ENCODE results near the gene INMT.

Gene INMT

GRCh38 chr7:30729642-30730041, 22.3 kb upstream of the INMT start:
- DNase-seq = no peak

DNA sequence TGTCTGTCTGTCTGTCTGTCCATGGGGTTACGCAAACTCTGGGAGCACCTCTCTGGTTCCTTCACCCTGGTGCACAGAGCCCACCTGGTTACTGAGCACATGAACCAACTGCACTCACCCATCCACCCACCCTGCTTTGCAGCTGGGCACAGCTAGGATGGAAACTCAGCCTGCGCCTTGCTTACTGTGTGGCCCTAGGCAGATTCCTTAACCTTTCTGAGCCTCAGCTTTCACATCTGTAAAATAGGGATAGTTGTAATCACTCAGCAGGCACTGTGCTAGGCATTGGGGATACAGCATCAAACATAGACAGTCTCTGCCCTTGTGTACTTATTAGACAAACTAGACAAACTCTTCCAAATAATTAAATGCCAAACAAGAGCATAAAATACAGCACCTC, 21.8 kb upstream of the INMT start:
- no peak for DNase-seq

DNA sequence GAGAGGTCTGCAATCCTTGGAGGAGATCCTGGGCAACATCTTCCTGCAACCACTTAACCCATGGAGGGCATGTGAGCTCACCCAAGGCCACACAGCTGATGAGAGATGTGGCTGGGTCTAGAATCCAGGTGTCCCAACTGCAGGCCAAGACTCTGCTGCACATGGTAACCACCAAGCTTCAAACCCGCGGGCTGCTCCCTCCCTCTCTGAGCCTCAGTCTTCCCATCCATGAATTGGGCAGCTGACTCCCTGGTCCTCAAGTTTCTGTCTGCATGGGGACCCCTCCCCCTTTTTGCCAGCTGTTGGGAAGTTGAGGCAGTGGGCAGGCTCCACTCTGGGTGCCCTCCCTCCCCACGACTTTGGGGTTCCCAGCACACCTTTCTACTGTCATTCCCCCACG, 20.9 kb upstream of the INMT start:
- no peak for DNase-seq

DNA sequence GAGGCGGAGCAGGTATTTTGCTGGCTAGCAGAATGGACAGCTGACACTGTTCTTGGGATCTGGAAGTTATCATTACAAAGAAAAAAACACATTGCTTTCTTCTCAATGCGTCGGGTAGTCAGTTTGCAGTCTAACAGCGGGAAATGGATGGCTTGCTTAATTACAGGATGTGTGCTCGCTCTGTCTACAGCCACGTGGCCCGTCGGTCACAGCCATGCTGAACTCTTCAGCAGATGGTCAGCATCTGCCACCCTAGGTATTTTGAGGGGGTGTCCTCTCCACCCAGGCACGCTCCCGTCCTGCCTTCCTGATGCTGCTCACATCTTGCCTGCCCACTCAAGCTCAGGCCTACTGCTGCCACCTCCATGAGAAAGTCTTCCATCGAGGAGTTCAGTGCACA, 20.4 kb upstream of the INMT start:
- DNase-seq = no peak

GRCh38 chr7:30732606-30733005, 19.3 kb upstream of the INMT start:
- DNase-seq = no peak

GRCh38 chr7:30733216-30733615, 18.7 kb upstream of the INMT start:
- DNase-seq = no peak

DNA sequence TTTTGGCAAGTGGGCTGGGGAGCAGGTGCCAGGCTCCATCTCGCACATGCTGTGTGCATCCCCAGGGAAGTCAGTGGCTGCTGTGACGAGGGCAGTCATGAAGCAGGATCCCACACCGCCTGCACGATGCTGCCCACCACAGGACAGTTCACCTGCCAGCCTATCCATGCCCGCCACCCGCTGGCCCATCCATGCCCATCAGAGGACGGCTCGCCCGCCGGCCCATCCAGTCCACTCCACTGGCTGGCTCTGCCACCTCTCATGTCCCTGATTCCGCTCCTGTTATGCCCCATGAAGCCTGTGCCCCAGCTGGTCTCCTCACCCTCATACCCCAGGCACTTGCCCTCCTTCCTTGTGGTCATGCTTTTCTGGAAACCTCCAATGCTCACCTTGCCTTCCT, 18.2 kb upstream of the INMT start:
- DNase-seq = no peak

- DNase-seq = no peak
These were observed 17.4 kb upstream of the INMT start for GRCh38 chr7:30734497-30734896.

DNA sequence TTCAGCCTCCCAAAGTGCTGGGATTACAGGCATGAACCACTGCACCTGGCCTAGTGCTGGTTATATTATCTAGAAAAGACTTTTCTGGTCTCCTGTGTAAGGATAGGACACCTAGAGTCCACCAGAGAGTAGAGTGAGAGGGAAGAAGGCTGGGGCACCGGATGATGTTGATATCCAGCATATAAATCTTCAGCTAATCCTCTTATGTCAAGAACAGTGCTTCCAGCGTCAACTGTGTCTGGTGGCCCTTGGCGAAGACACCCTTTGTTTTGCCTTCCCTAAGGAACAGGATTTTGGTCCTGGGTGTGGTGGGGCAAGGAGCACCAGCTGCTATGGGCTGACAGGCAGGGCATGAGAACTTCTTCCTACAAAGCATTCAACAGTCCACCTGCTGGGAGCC, 16.3 kb upstream of the INMT start:
- no peak for DNase-seq

DNA sequence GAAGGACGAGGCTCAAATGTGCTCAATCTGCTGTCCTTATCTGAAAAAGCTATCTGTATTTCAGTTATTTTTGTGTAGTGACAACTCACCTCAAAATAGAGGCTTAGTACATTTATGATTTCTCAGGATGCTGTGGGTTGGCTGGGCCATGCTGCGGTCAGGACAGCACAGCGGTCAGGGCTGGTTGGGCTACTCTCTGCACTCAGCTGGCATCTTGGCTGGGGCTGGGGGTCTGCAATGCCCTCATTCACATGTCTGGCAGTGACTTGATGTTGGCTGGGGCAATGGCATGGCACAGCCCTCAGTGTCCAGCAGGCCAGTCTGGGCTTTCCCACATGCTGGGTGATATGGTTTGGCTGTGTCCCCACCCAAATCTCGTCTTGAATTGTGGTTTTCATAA, 15.6 kb upstream of the INMT start:
- no peak for DNase-seq

- no peak for DNase-seq
These were observed 13.7 kb upstream of the INMT start for GRCh38 chr7:30738026-30738915.

DNA sequence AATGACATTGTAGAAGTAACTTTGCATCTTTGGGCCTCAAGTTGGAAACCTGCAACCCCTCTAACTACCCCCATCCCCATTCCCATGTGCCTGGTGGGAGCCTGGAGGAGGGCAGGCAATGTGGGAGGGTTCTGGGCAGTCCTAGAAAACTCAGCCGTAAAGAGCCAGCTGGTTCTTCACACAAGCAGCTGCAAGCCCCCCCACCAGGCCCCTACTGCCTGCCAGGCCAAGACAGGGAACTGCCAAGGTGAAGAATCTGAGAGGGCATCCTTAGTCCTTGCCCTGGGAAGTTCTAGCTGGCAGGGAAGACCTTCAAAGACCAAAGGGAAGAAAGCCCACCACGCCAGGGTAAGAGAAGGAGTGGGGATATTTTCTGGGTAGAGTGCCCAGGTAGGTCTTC, 12.2 kb upstream of the INMT start:
- DNase-seq = no peak

- DNase-seq = peak; percentile 51
These were observed 11.3 kb upstream of the INMT start for GRCh38 chr7:30740417-30741181.

DNA sequence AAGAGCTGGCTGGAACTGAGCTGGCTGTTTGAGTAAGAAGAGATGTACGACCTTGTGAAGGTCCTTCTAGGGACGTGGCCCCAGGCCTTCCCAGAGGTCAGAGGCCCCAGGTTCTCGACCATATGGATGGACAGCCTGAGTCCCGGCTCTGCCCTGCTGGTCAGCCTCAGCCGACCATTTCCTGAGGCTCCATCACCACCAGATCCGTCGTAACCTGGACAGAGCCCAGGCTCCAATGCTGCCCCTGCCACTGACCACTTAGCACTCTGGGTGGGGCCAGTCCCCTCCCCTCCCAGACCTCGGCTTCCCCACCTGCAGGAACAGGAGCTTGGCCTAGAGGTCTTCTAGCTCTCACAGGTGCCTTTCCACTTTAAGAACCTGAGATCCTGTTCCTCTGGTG, 10.6 kb upstream of the INMT start:
- no peak for DNase-seq

- peak; percentile 20 for DNase-seq
These were observed 8.4 kb upstream of the INMT start for GRCh38 chr7:30743371-30744074.

- no peak for DNase-seq
These were observed 7.9 kb upstream of the INMT start for GRCh38 chr7:30744075-30744417.

DNA sequence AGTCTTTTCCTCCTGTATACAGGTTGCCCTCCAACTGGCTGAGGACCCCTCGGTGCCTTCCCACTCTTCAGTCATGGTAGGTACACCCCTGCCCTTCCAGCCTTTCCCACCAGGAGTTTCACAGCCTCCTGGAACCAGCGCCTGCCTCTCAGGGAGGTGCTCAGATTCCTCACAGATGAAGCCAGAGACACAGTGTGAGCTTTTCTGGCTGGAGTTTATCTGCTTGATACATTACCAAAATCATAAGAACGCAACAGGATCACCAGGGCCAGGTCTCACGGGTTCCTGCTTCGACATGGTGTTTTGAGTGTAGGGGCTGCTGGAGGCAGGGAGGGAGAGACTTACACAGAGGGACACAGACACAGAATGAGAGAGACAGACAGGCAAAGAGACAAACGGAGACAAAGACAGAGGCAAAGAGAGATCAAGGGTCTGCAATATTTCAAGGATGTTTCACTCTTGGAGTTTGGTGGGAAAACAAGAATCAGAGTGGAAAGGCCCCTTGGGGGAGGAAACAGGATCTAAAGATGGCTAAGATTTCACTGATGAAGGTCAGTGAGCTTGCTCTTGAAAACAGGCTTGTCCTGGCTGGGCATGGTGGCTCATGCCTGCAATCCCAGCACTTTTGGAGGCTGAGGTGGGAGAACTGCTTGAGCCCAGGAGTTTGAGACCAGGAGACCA, 6.5 kb upstream of the INMT start:
- no peak for DNase-seq

DNA sequence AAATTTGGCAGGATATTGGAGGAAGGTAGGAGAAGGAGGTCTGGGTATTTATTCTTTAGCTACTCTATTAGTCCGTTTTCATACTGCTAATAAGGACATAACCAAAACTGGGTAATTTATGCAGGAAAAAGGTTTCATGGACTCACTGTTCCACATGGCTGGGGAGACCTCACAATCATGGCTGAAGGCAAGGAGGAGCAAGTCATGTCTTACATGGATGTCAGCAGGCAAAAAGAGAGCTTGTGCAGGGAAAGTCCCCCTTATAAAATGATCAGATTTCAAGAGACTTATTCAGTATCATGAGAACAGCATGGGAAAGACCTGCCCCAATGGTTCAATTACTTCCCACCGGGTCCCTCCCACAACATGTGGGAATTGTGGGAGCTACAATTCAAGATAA, 1.9 kb upstream of the INMT start:
- DNase-seq = no peak

DNA sequence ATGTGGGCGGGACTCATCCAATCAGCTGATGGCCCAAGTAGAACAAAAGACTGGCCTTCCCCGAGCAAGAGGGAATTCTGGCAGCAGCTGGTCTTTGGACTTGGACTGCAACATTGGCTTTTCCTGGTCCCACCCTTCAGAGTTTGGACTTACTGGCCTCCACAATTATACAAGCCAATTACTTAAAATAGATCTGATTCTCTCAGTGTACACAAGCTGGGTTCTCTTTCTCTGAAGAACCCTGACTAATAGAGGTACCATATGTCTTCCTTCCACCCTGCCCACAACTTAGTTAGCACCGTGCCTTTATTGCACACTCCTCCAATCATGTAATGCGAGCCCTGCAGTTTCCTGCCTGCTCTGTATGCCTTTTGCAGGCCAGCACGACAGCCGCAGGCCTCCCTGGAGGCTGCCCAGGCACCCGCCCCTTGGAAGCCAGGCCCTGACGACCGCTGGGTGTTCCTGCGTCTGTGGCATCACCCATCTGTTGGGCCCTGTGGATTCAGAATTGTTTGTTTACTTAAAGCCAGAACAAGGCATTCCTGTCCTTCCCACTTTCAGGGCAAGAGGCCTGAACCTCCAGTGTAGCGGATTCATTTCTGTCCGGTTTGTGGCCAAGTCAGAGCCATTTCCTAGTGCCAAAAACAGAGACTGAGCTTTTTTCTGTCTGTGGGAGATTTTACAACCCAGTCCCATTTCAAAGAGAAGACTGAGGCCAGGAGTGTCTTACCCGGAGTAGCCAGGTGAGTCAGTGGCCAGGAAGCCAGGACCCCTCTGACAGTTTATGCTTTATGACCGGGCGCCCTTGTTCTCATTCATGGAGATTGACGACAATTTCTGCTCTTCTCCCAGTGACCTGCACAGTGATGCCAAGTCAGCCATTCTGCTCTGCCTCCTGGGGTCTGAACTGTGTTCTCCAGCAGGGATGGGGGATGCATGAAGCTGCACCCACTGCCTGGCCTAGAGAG, 968 bp upstream of the INMT start:
- DNase-seq = peak; percentile 63

DNA sequence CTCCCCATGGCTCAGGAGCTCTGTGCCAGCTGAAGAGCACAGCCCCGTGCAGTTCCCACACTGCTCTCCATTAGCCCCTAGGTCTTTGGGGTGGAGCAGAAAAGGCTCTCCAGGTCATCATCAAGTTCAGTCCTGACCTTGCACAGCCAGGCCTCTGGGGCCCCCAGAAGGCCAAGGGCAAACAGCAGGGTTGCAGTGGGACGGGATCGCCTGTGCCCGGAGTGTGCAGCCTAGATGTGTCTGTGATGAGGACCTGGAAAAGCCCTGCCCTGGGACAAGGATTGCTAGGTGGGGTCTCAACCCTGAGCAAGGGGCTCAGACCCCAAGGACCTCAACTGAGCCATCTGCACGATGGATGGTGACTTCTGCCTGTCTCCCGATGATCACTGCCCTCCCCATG, 549 bp downstream of the INMT start:
- no peak for DNase-seq

DNA sequence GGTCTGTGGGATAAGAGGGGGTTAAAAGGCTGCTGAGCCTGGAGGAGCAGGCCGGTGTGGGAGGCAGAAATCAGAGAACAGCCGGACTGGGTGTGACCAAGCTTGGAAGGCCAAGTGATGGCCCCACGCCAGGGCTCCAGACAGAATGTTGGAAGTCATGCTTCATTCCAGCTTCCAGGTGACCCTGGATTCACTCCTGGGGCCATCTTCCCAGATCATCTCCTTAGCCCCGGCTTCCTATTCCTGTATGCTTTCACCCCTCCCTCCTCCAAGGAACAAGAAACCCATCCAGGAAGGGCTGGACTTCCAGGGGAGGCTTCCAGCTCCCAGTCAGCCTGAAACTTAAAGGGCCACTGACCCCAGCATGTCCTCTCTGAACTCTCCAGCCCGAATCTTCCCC, 1.0 kb downstream of the INMT start:
- DNase-seq = no peak

DNA sequence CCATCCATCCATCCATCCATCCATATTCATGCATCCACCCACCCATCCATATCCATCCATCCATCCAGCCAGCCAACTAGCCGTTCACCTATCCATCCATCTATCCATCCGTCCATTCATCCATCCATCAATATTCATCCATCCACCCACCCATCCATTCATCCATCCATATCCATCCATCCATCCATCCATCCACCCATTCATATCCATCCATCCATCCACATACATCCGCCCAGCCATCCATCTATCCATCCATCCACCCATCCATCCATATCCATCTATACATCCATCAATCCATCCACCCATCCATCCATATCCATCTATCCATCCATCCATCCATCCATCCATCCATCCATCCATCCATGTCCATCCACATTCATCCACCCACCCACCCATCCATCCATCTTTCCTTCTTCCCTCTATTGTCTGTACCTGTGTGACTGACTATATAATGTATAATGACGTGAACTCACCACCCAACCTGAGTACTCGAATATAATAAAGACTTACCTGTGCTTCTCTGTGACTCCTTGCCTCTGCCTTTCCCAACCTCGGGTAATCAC, 2.5 kb downstream of the INMT start:
- DNase-seq = no peak
